Measurements from ENCODE around the gene PHYKPL.

The PHYKPL gene

DNA sequence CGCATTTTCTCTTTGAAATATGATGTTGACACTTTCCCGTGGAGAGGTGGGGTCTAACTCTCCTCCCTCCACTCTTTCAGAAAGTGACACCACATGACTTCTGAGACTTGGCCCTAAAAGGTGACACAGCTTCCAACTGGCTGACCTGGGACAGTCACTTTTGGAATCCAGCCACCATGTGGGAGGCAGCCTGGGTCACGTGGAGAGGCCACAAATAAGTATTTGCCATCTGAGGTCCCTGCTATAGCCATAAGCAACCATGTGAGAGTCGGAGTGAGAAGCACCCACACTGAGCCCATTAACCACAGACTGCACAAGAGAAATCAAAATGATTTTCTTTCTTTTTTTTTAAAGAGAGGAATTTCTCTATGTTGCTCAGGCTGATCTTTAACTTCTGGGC is 4.1 kb upstream of the PHYKPL start:
- Mint-ChIP-seq H3K27ac (peak overlapping the region; percentile 32 to 42 (median 33)), H3K4me3 (peak overlapping the region in 1 of 3 experiments; percentile 34), H3K27me3 (ENCODE audit: low read depth) (no peaks in the 10 kb centered on the region), H3K9me3 (no peaks in the 10 kb centered on the region), H3K36me3 (ENCODE audit: low read depth) (no peaks in the 10 kb centered on the region), H3K4me1 (peaks cover 24% of the 10 kb centered on the region)
- TF ChIP-seq, protein P1, sequence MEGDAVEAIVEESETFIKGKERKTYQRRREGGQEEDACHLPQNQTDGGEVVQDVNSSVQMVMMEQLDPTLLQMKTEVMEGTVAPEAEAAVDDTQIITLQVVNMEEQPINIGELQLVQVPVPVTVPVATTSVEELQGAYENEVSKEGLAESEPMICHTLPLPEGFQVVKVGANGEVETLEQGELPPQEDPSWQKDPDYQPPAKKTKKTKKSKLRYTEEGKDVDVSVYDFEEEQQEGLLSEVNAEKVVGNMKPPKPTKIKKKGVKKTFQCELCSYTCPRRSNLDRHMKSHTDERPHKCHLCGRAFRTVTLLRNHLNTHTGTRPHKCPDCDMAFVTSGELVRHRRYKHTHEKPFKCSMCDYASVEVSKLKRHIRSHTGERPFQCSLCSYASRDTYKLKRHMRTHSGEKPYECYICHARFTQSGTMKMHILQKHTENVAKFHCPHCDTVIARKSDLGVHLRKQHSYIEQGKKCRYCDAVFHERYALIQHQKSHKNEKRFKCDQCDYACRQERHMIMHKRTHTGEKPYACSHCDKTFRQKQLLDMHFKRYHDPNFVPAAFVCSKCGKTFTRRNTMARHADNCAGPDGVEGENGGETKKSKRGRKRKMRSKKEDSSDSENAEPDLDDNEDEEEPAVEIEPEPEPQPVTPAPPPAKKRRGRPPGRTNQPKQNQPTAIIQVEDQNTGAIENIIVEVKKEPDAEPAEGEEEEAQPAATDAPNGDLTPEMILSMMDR (IDR thresholded peaks at IDR 0.05; ENCODE audit: unreplicated experiment in 3 of 3) = no peak

DNA sequence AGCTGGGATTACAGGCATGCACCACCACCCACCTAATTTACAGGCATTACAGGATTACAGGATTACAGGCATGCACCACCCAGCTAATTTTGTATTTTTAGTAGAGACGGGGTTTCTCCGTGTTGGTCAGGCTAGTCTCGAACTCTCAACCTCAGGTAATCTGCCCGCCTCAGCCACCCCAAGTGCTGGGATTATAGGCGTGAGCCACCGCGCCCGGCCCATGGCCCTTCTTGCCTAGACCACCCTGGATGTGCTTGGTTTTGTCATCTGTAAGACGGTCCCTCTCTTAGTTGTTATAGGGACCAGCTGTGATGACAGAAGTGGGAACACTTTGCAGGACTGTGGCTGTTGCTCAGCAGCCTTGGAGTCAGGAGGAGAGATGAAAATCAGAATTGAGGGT is 3.5 kb upstream of the PHYKPL start:
- no peaks in the 10 kb centered on the region for H3K9me3 Mint-ChIP-seq
- H3K36me3 Mint-ChIP-seq (ENCODE audit: low read depth) = peaks cover 3% of the 10 kb centered on the region
- H3K27me3 Mint-ChIP-seq (ENCODE audit: low read depth) = no peaks in the 10 kb centered on the region
- peak overlapping the region in 1 of 3 experiments; percentile 19 for H3K4me3 Mint-ChIP-seq
- TF ChIP-seq, protein P1 (IDR thresholded peaks at IDR 0.05; ENCODE audit: unreplicated experiment in 3 of 3) = no peak
- H3K27ac Mint-ChIP-seq = peak overlapping the region; percentile 32 to 42 (median 33)
- peaks cover 30% of the 10 kb centered on the region for H3K4me1 Mint-ChIP-seq

DNA sequence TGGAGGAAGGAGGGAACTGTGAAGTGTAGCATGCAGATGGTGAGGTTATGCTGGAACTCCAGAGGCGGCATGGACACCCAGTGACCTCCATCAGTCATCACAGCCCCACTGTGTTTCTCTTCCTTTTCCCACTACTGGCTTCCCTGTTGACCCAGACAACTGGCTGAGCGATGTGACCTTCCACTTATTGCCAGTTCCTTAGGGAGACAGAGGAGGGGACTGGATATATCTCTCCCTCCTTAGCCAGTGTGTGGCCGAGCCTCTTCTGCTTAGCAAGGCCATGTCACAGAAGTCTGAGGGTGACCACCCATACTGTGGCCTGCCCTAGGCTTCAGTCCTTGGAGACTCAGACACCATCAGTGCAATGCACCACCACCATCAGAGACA is 3.0 kb upstream of the PHYKPL start:
- Mint-ChIP-seq H3K27ac (peak overlapping the region in 1 of 3 experiments; percentile 81), H3K27me3 (ENCODE audit: low read depth) (no peaks in the 10 kb centered on the region), H3K9me3 (no peaks in the 10 kb centered on the region), H3K36me3 (ENCODE audit: low read depth) (peaks cover 8% of the 10 kb centered on the region), H3K4me1 (peaks cover 35% of the 10 kb centered on the region), H3K4me3 (no peak overlapping the region)
- TF ChIP-seq, protein P1 (IDR thresholded peaks at IDR 0.05; ENCODE audit: unreplicated experiment in 3 of 3) = no peak

DNA sequence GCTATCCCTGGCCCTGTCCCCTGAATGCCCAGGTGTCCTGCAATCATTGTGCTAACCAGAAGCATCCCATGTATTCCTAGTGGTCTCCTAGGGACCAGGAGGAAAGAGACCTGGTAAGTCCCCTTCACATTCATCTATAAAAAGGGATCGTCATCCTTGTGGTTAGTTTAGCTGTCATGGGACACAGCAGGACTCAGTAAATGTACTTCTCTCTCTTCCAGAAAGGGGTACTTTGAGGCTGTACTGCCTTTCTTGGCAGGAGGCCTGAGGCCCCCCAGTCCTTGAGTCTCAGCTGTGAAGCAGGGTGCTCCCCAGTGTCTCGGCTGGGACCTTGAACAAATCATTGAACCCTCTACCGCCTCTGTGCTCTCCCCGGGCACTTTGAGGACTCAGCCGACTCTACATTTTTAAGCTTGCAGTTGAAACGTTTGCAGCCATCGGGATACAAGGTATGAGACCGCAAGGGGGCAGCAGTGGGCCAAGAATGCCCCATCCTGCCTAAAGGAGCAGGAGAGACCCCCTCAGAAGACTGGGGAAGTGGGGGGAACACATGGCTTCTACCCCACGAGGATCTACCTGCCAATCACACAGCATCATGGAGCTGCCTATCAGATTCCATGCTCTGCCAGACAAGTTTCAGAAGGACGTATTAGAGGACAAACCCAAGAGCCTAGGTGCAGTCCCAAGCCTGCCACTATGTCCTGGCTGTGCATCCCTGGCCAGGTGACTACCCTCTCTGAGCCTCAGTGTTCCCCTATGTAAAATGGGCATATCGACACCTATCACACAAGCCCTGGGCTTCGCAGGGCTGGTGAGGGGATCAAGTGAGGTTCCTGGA is 2.4 kb upstream of the PHYKPL start:
- Mint-ChIP-seq H3K36me3 (ENCODE audit: low read depth) (peaks cover 11% of the 10 kb centered on the region), H3K27ac (peak overlapping the region; percentile 45 to 81 (median 61))

DNA sequence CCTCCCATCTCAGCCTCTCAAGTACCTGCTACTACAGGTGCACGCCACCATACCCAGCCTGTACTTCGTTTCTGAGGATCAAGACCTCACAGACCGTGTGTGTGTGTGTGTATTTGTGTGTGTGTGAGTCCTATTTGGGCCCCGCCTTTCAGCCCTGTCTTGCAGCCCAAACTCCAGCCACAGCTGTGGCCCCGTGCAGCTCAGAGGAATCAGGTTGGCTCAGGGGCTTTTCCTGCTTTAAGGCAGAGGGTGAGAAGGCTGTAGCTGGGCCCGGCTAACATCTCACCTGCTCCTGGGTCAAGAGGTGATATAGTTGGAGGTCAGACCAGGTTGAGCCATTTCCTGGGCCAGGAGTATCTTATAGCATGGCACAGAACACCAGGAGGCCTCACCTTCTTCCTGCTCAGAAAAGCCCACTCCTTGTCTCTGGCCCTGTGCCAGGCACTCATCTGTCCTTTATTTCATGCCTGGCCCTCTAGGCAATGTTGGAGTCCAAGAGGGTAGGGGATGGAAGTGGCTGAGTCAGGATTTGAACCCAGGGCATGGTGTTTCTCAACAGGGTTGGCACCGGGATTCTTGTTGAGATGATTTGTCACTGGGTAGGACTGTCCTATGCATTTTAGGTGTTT is 1.6 kb upstream of the PHYKPL start:
- TF ChIP-seq, protein P1 (IDR thresholded peaks at IDR 0.05; ENCODE audit: unreplicated experiment in 3 of 3) = no peak
- H3K27me3 Mint-ChIP-seq (ENCODE audit: low read depth) = no peaks in the 10 kb centered on the region
- peaks cover 19% of the 10 kb centered on the region for H3K36me3 Mint-ChIP-seq (ENCODE audit: low read depth)
- H3K4me3 Mint-ChIP-seq = peak overlapping the region; percentile 50 to 92 (median 59)
- H3K9me3 Mint-ChIP-seq = no peaks in the 10 kb centered on the region
- H3K27ac Mint-ChIP-seq = peak overlapping the region in 1 of 3 experiments; percentile 61
- H3K4me1 Mint-ChIP-seq = peaks cover 45% of the 10 kb centered on the region

More for the DNA sequence above, 2.4 kb upstream of the PHYKPL start:
- no peaks in the 10 kb centered on the region for H3K27me3 Mint-ChIP-seq (ENCODE audit: low read depth)
- peak overlapping the region; percentile 50 to 92 (median 59) for H3K4me3 Mint-ChIP-seq
- H3K4me1 Mint-ChIP-seq = peaks cover 38% of the 10 kb centered on the region
- TF ChIP-seq, protein P1 (IDR thresholded peaks at IDR 0.05; ENCODE audit: unreplicated experiment in 3 of 3) = peak; percentile 65 to 75 (median 72)
- no peaks in the 10 kb centered on the region for H3K9me3 Mint-ChIP-seq
